Glutamatergic neuron (in vitro differentiated cells): ENCODE results near the gene JPH4. TPM values are rescaled to one million over a fixed set of nuclear protein-coding genes. Genes with fewer than 3 reads are reported as not detected.
A peak's percentile ranks its signal among the peaks of the same experiment; 100 is the strongest.
"Not testable (repeated sequence)": the region's sequence is repeated elsewhere in the genome, so short reads cannot be mapped to it uniquely, and the experiment has no call there.

Experiments used
- DNase-seq: peaks from one replicate; pipeline ENCODE4 v3.0.0; 2022
- H3K27ac Mint-ChIP-seq: one replicate; pipeline ENCODE4 v1.8.0; 2020; ENCODE audit warnings: mild to moderate bottlenecking, mixed read lengths, inconsistent platforms; ENCODE audit not compliant: unreplicated experiment
- H3K27me3 Mint-ChIP-seq: one replicate; pipeline ENCODE4 v1.8.0; 2020; ENCODE audit warnings: mild to moderate bottlenecking, moderate library complexity, mixed read lengths, inconsistent platforms; ENCODE audit not compliant: unreplicated experiment
- H3K36me3 Mint-ChIP-seq: one replicate; pipeline ENCODE4 v1.8.0; 2020; ENCODE audit warnings: mild to moderate bottlenecking, mixed read lengths, inconsistent platforms; ENCODE audit not compliant: unreplicated experiment
- H3K4me1 Mint-ChIP-seq: one replicate; pipeline ENCODE4 v1.8.0; 2020; ENCODE audit warnings: mild to moderate bottlenecking, low read depth, mixed read lengths, inconsistent platforms; ENCODE audit not compliant: unreplicated experiment
- H3K4me3 Mint-ChIP-seq: one replicate; pipeline ENCODE4 v1.8.0; 2020; ENCODE audit warnings: mild to moderate bottlenecking, mixed read lengths, inconsistent platforms; ENCODE audit not compliant: unreplicated experiment
- H3K9me3 Mint-ChIP-seq: one replicate; pipeline ENCODE4 v1.8.0; 2020; ENCODE audit warnings: mild to moderate bottlenecking, moderate library complexity, mixed read lengths, inconsistent platforms; ENCODE audit not compliant: unreplicated experiment
- total RNA-seq: library from RNA; stranded (reverse); fragmentation: NEBNext Ultra II Directional; extraction: Animal tissue kit (Norgen Biotek cat#: 25700); gene quantifications from one replicate; pipeline ENCODE4 v1.2.1, GENCODE V29; 2021; ENCODE audit not compliant: unreplicated experiment
- TF ChIP-seq, protein P1 (sequence below): fragments of 200-600 bp; sonication (generic); IDR thresholded peaks from one replicate; pipeline ENCODE4 v1.5.0; 2021; ENCODE audit not compliant: partially characterized antibody, unreplicated experiment

Gene JPH4
- total RNA-seq, 1 donor from 2014 or later: 52.7 TPM

DNA sequence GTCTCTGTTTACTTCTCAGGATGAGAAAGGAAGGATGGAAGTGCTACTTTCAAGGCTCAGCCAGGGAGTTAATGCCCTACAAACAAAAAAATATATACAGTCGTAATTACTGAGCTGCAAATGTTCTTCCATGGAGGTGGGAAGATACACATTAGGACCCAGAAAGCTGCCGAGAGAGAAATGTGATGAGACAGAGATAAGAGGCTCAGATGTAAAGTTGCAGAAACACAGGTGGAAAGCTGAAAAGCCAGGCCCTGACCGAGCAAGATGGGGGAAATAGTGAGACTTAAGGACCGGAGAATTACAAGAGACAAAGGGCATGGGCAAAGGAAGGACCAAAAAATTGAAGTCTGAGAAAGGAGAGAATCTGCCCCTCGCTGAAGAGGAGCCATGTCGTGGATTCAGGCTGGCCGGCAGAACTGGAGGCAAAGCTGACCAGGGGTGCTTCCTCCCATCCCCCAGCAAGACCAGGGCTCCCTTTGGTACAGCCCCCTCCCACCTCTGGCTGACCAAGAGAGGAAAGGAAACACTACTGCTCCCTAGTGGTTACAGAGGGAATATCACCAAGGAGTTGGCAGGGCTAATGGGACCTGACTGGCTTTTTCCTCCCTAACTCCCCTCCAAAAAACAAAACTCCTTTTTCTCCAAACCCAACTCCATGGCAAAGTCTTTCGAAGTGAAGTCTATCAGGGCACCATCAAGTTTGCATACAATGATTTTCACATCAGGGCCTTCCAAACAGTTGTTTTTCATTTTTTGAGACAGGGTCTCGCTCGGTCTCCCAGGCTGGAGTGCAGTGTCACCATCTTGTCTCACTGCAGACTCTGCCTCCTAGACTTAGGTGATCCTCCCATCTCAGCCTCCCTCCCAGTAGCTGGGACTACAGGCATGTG is 39.1 kb downstream of the JPH4 start:
- H3K9me3 Mint-ChIP-seq: no peaks in the 10 kb centered on the region
- H3K4me3 Mint-ChIP-seq: peak overlapping the region; percentile 45
- TF ChIP-seq, protein P1, sequence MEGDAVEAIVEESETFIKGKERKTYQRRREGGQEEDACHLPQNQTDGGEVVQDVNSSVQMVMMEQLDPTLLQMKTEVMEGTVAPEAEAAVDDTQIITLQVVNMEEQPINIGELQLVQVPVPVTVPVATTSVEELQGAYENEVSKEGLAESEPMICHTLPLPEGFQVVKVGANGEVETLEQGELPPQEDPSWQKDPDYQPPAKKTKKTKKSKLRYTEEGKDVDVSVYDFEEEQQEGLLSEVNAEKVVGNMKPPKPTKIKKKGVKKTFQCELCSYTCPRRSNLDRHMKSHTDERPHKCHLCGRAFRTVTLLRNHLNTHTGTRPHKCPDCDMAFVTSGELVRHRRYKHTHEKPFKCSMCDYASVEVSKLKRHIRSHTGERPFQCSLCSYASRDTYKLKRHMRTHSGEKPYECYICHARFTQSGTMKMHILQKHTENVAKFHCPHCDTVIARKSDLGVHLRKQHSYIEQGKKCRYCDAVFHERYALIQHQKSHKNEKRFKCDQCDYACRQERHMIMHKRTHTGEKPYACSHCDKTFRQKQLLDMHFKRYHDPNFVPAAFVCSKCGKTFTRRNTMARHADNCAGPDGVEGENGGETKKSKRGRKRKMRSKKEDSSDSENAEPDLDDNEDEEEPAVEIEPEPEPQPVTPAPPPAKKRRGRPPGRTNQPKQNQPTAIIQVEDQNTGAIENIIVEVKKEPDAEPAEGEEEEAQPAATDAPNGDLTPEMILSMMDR: peak; percentile 89
- peak overlapping the region; percentile 96 for H3K27ac Mint-ChIP-seq
- no peaks in the 10 kb centered on the region for H3K36me3 Mint-ChIP-seq
- peaks cover 6% of the 10 kb centered on the region for H3K27me3 Mint-ChIP-seq
- DNase-seq: peak; percentile 70
- peaks cover 44% of the 10 kb centered on the region for H3K4me1 Mint-ChIP-seq

DNA sequence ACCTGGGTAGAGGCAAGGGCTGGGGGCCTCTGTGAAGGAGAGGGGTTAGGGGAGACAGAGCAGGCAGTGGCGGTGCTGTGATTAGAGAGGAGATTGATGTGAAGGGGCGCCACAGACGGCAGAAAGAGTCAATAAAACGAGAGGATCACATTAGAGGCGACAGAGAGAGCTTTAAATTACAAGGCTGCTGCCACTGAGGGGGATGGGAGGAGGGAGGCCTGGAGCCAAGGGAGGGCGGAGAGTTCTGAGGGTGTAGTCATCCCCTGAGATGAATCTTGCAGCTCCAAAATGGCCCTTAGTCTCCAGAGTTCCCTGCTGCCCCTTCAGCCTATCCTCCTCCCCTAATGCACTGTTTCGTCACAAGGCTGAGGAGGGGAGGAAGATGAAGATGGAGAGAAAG is 39.8 kb downstream of the JPH4 start:
- H3K27me3 Mint-ChIP-seq: peaks cover 6% of the 10 kb centered on the region
- H3K36me3 Mint-ChIP-seq: no peaks in the 10 kb centered on the region
- peak overlapping the region; percentile 96 for H3K27ac Mint-ChIP-seq
- peak; percentile 63 for DNase-seq
- peak overlapping the region; percentile 45 for H3K4me3 Mint-ChIP-seq
- TF ChIP-seq, protein P1: no peak
- peaks cover 44% of the 10 kb centered on the region for H3K4me1 Mint-ChIP-seq
- no peaks in the 10 kb centered on the region for H3K9me3 Mint-ChIP-seq

DNA sequence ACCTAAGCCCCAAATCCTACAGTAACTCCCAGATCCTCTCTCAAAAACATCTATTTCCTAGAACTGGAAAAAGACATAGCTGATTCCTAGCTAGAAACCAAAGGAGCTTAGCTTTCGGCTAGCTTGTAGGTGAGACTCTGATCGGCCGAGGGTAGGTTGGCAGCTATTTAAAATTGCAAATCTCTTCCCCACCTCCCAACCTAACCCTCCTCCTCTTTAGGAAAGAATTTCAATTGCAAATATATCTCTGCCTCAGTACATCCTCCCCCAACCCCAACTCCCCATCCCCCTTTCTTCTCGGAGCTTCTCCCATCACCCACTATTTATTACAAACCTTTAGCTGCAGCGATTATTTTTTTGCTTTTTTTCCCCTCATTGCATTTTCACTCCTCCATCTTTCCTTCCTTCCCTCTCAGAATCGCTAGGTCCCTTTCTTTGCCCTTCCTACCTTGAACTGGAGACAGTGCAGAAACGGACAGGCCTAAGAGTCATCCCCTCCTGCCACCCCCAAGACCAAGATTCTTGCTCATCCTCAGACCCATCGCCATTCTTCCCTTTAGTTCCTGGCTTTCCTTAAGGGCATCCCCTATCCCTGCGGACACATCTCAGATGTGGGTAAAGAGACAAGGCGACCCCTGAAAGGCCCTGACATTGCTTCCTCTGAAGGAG is 40.4 kb downstream of the JPH4 start:
- H3K27ac Mint-ChIP-seq: peak overlapping the region; percentile 96
- H3K4me3 Mint-ChIP-seq: peak overlapping the region; percentile 45
- H3K36me3 Mint-ChIP-seq: no peaks in the 10 kb centered on the region
- peaks cover 6% of the 10 kb centered on the region for H3K27me3 Mint-ChIP-seq
- peaks cover 40% of the 10 kb centered on the region for H3K4me1 Mint-ChIP-seq
- H3K9me3 Mint-ChIP-seq: no peaks in the 10 kb centered on the region
- TF ChIP-seq, protein P1: no peak
- no peak for DNase-seq

DNA sequence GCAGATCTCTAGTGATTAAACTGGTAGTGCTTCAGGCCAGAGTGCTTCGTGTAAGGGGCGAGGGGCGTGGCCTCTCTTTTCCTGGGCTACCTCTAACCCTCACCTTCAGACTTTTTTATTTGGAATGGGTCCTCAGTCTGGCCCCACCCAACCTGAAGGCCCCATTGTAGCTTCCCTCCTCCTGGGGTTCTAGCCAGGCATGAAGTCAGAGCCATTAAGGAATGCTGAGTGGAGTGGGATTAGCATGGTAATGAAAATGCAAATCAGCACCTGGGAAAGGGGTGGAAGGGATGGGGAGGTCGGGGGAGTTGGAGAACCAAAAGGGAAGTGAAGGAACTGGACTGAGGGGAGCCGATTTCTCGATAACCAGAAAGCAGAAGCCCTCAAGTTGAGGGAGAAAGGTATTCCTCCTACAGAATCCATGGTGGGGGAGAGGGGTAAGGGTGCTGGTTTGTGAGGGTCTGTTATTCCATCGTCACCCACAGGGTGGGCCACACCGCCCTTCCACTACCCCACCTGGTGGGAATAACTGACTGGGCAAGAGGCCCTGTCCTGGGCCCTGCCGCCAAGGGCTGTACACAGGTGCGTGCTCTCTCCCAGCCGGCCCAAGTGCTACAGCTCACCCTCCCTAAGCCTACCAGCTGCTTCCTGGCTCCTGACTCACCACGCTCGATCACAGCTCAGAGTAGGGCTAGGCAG is 41.1 kb downstream of the JPH4 start:
- Mint-ChIP-seq H3K36me3 (no peaks in the 10 kb centered on the region), H3K4me1 (peaks cover 38% of the 10 kb centered on the region), H3K9me3 (no peaks in the 10 kb centered on the region), H3K4me3 (peak overlapping the region; percentile 45), H3K27me3 (peaks cover 6% of the 10 kb centered on the region), H3K27ac (peak overlapping the region; percentile 96)
- TF ChIP-seq, protein P1: no peak
- DNase-seq: peak; percentile 39

- DNase-seq, H3K36me3 Mint-ChIP-seq, H3K9me3 Mint-ChIP-seq, H3K27me3 Mint-ChIP-seq: not testable (repeated sequence)
- peaks cover 34% of the 10 kb centered on the region for H3K4me1 Mint-ChIP-seq
- peak overlapping the region; percentile 66 for H3K27ac Mint-ChIP-seq
- peak overlapping the region; percentile 30 for H3K4me3 Mint-ChIP-seq
These were observed 41.7 kb downstream of the JPH4 start for GRCh38 chr14:23536906-23537305.
